ENCODE measurements around the gene MAST2. TPM values are rescaled to one million over a fixed set of nuclear protein-coding genes. Genes with fewer than 3 reads are reported as not detected.

MAST2 gene
- total and polyA plus RNA-seq, 2 of the 13 experiments (the other 11 are each of a cell fraction or from before 2014, with no cell fraction given), result 15.3 to 23.0 TPM

DNA sequence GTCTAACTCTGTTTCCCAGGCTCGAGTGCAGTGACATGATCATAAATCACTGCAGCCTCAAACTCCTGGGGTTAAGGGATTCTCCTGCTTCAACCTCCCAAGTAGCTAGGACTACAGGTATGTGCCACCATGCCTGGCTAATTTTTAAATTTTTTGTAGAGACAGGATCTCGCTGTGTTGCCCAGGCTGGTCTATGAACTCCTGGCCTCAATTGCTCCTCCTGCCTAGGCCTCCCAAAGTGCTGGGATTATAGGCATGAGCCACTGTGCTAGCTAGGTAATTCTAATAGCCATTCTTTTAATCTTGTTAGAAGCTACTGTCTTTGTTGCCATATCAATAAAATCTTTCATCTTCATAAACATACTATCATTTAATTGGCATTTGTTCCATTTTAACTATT, 13.8 kb upstream of the MAST2 start:
- Histone ChIP-seq H3K4me2 (ENCODE audit: low read depth, low read length) (no peak overlapping the region), H3K9me3 (ENCODE audit: low read length) (no peaks in the 10 kb centered on the region), H4K20me1 (ENCODE audit: insufficient read depth, low read length) (no peaks in the 10 kb centered on the region), H3K36me3 (replicated peaks in 1 of 2; ENCODE audit: control insufficient read depth in 1 of 2, insufficient read depth in 2 of 2, low read length in 2 of 2) (no peaks in the 10 kb centered on the region), H3K27me3 (ENCODE audit: control insufficient read depth in 1 of 2, insufficient read depth in 2 of 2, low read length in 2 of 2) (no peaks in the 10 kb centered on the region; a peak in 1 of 5 replicates), H3K27ac (ENCODE audit: extremely low read length, insufficient read depth, low read length) (no peak overlapping the region), H3K4me3 (replicated peaks in 1 of 3; ENCODE audit: insufficient read depth in 1 of 3, low read depth in 2 of 3, low read length in 3 of 3) (no peak overlapping the region), H3K4me1 (ENCODE audit: insufficient read depth, low read length) (peaks cover 10% of the 10 kb centered on the region), H3K79me2 (ENCODE audit: insufficient read depth, low read length) (no peaks in the 10 kb centered on the region), H2AFZ (ENCODE audit: low read length) (no peak overlapping the region), H3K9ac (ENCODE audit: insufficient read depth, low read depth, low read length) (no peak overlapping the region)
- no TSS peak for BruUV-seq (replicated peaks)
- FAIRE-seq (no peak), ATAC-seq (no peak), DNase-seq (ENCODE audit: low spot score) (no peak)
- in situ Hi-C loops (cut with HindIII; ENCODE audit: extremely low pct_ligation_motif_present, low pct_unique_long_range_greater_than_20kb), result no loop called here
- intact Hi-C loops (cut with micrococcal nuclease; ENCODE audit: unreplicated experiment), result no loop called here
- POLR2A ChIA-PET, result no interaction called here
- TF ChIP-seq TP53 (CRISPR knock-in tag; conservative IDR thresholded peaks at IDR 0.05), result no peak
- TF ChIP-seq ZNF121 (CRISPR knock-in tag; IDR thresholded peaks at IDR 0.05), result peak; percentile 75
- TF ChIP-seq SIN3A (IDR thresholded peaks at IDR 0.05; ENCODE audit: borderline replicate concordance, low read depth, low read length), result no peak
- CTCF ChIA-PET (ENCODE audit: low intra/inter-chr PET ratio, low total read pairs), result no interaction called here
- WGBS (ENCODE audit: low lambda C conversion rate), result 22% methylated on average over 2 of the region's 2 CpGs

DNA sequence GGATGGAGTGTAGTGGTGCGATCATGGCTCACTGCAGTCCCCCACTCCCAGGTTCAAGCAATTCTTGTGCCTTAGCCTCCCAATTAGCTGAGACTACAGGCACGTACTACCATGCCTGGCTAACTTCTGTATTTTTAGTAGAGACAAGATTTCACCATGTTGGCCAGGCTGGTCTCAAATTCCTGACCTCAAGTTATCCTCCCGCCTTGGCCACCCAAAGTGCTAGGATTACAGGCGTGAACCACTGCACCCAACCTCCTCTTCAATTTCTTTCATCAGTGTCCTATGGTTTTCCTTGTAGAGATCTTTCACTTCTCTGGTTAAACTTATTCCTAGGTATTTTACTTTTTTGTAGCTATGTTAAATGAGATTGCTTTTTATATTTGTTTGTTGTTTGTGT, 10.7 kb upstream of the MAST2 start:
- H3K79me2 ChIP-seq (ENCODE audit: insufficient read depth, low read length), result no peaks in the 10 kb centered on the region
- WGBS (ENCODE audit: low lambda C conversion rate), result 74% methylated on average over 4 of the region's 4 CpGs
- peaks cover 11% of the 10 kb centered on the region for H3K4me1 ChIP-seq (ENCODE audit: insufficient read depth, low read length)
- no peaks in the 10 kb centered on the region for H3K9me3 ChIP-seq (ENCODE audit: low read length)
- DNase-seq (ENCODE audit: low spot score) (no peak), FAIRE-seq (no peak), ATAC-seq (no peak)
- CTCF ChIA-PET (ENCODE audit: low intra/inter-chr PET ratio, low total read pairs), result no interaction called here
- no peaks in the 10 kb centered on the region for H3K36me3 ChIP-seq (replicated peaks in 1 of 2; ENCODE audit: control insufficient read depth in 1 of 2, insufficient read depth in 2 of 2, low read length in 2 of 2)
- no peak overlapping the region for H3K4me3 ChIP-seq (replicated peaks in 1 of 3; ENCODE audit: insufficient read depth in 1 of 3, low read depth in 2 of 3, low read length in 3 of 3)
- H3K27me3 ChIP-seq (ENCODE audit: control insufficient read depth in 1 of 2, insufficient read depth in 2 of 2, low read length in 2 of 2), result no peaks in the 10 kb centered on the region; a peak in 1 of 5 replicates
- no peak overlapping the region for H2AFZ ChIP-seq (ENCODE audit: low read length)
- no peaks in the 10 kb centered on the region for H4K20me1 ChIP-seq (ENCODE audit: insufficient read depth, low read length)
- in situ Hi-C loops (cut with HindIII; ENCODE audit: extremely low pct_ligation_motif_present, low pct_unique_long_range_greater_than_20kb), result no loop called here
- POLR2A ChIA-PET, result no interaction called here
- TF ChIP-seq ZNF572 (CRISPR knock-in tag; IDR thresholded peaks at IDR 0.05) (no peak), ZNF430 (CRISPR knock-in tag; IDR thresholded peaks at IDR 0.05) (no peak), KLF9 (CRISPR knock-in tag; IDR thresholded peaks at IDR 0.05; ENCODE audit: low read depth) (no peak), IKZF1 (IDR thresholded peaks at IDR 0.05) (no peak), RXRB (CRISPR knock-in tag; IDR thresholded peaks at IDR 0.05; ENCODE audit: borderline replicate concordance) (no peak), RBFOX2 (IDR thresholded peaks at IDR 0.05; ENCODE audit: low read depth, low read length) (no peak), MTA3 (CRISPR knock-in tag; IDR thresholded peaks at IDR 0.05) (no peak), MEF2D (CRISPR knock-in tag; IDR thresholded peaks at IDR 0.05) (no peak)
- TF ChIP-seq, protein P1, sequence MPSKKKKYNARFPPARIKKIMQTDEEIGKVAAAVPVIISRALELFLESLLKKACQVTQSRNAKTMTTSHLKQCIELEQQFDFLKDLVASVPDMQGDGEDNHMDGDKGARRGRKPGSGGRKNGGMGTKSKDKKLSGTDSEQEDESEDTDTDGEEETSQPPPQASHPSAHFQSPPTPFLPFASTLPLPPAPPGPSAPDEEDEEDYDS (CRISPR knock-in tag; IDR thresholded peaks at IDR 0.05), result no peak
- intact Hi-C loops (cut with micrococcal nuclease; ENCODE audit: unreplicated experiment), result loop anchor here (5.0 kb wide), 1 partner anchor 35 kb away; no protein-coding TSS in a partner anchor
- no TSS peak for BruUV-seq (replicated peaks)
- no peak overlapping the region for H3K4me2 ChIP-seq (ENCODE audit: low read depth, low read length)
- H3K9ac ChIP-seq (ENCODE audit: insufficient read depth, low read depth, low read length), result no peak overlapping the region
- no peak overlapping the region for H3K27ac ChIP-seq (ENCODE audit: extremely low read length, insufficient read depth, low read length)

All from HepG2 (cell line).